Measurements from ENCODE around the gene MTERF2. TPM values are rescaled to one million over a fixed set of nuclear protein-coding genes. Genes with fewer than 3 reads are reported as not detected.

The MTERF2 gene
- polyA plus RNA-seq, 1 donor, result 21.6 TPM

DNA sequence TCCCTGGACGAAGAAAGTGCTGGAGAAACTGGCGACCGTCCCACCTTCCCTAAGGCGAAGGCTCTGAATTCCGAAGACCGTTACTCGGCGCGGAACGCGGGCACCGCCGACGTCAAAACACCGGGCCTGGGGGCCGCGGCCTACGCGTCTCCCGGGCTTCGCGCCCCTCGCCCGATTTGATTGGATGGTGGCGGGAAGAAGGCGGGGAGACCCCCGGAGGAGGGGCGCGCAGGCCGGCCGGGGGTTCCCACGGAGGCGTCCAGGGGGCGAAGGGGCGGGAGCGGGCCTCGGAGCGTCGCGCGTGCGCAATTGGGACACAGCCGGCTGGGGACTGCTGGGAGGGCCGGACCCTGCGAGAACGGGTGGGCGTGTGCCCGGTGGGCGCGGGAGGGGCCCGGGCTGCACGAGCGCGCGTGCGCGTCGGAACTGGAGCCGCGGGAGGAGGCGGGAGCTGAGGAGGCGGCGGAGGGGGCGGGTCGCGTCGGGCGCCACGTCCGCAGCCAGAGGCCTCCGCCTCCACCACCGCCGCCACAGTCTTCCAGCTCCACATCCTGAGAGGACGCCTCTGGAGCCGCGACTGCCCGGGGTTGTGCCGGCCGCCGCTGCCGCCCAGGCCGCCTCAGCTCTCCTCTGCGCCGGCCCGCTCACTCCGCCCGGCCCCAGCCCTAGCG, 31.4 kb downstream of the MTERF2 start, which contains the start of gene TMEM263:
Gene TMEM263, plus strand, starts transcription at position 531 of the 671 bp plus-strand sequence. CDS start 11,210 bp downstream, outside the sequence.
- Histone ChIP-seq H3K4me3 (ENCODE audit: low read length) (peak within 1 kb of the TSS; percentile 99), H3K9me3 (ENCODE audit: control insufficient read depth, low read depth, low read length) (peaks cover 3% of the 10 kb centered on the region), H3K4me1 (ENCODE audit: control insufficient read depth, insufficient read depth, low read length) (peaks cover 2% of the 10 kb centered on the region), H3K36me3 (ENCODE audit: control insufficient read depth, insufficient read depth, low read length) (peaks cover 2% of the 10 kb centered on the region), H3K27me3 (ENCODE audit: control insufficient read depth, insufficient read depth, low read length) (no peaks in the 10 kb centered on the region), H3K27ac (ENCODE audit: low read length) (peak within 1 kb of the TSS; percentile 90)
- DNase-seq, result peak; percentile 94 to 95
- WGBS (ENCODE audit: insufficient coverage, low lambda C conversion rate), result no CpG with 5 or more reads among the region's 88 CpGs

GRCh38 chr12:106954462-106955376, 32.2 kb downstream of the MTERF2 start:
- Histone ChIP-seq H3K9me3 (ENCODE audit: control insufficient read depth, low read depth, low read length) (peaks cover 3% of the 10 kb centered on the region), H3K4me3 (ENCODE audit: low read length) (peak overlapping the region; percentile 99), H3K27ac (ENCODE audit: low read length) (peak overlapping the region; percentile 63), H3K36me3 (ENCODE audit: control insufficient read depth, insufficient read depth, low read length) (no peaks in the 10 kb centered on the region), H3K4me1 (ENCODE audit: control insufficient read depth, insufficient read depth, low read length) (peaks cover 2% of the 10 kb centered on the region), H3K27me3 (ENCODE audit: control insufficient read depth, insufficient read depth, low read length) (no peaks in the 10 kb centered on the region)
- 54% methylated on average over 8 of the region's 36 CpGs for WGBS (ENCODE audit: insufficient coverage, low lambda C conversion rate)
- DNase-seq, result peak; percentile 4 to 47

GRCh38 chr12:106953352-106954250, 33.3 kb downstream of the MTERF2 start:
- no peak overlapping the region for H3K27ac ChIP-seq (ENCODE audit: low read length)

DNA sequence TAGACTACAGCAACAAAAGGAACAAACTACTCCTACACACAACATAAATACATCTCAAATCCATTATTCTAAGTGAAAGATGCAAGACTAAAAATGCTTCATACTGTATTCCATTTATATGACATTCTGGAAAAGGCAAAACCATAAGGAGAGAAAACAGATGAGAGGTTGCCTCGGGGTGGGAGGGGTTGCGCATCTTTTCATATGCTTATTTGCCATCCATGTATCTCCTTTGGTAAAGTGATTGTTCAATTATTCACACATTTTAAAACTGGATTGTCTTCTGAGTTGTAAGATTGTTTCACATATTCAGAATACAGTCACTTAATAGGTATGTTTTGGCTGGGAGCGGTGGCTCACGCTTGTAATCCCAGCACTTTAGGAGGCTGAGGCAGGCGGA, 36.4 kb downstream of the MTERF2 start:
- WGBS (ENCODE audit: insufficient coverage, low lambda C conversion rate), result no CpG with 5 or more reads among the region's 5 CpGs
- Histone ChIP-seq H3K27me3 (ENCODE audit: control insufficient read depth, insufficient read depth, low read length) (peaks cover 2% of the 10 kb centered on the region), H3K36me3 (ENCODE audit: control insufficient read depth, insufficient read depth, low read length) (no peaks in the 10 kb centered on the region), H3K4me1 (ENCODE audit: control insufficient read depth, insufficient read depth, low read length) (no peaks in the 10 kb centered on the region), H3K4me3 (ENCODE audit: low read length) (no peak overlapping the region), H3K27ac (ENCODE audit: low read length) (no peak overlapping the region), H3K9me3 (ENCODE audit: control insufficient read depth, low read depth, low read length) (peaks cover 3% of the 10 kb centered on the region)
- no peak for DNase-seq

More at GRCh38 chr12:106953352-106954250, 33.3 kb downstream of the MTERF2 start:
- Histone ChIP-seq H3K4me3 (ENCODE audit: low read length) (no peak overlapping the region), H3K36me3 (ENCODE audit: control insufficient read depth, insufficient read depth, low read length) (no peaks in the 10 kb centered on the region), H3K27me3 (ENCODE audit: control insufficient read depth, insufficient read depth, low read length) (peaks cover 2% of the 10 kb centered on the region), H3K9me3 (ENCODE audit: control insufficient read depth, low read depth, low read length) (peaks cover 3% of the 10 kb centered on the region), H3K4me1 (ENCODE audit: control insufficient read depth, insufficient read depth, low read length) (peaks cover 2% of the 10 kb centered on the region)
- 60% methylated on average over 1 of the region's 12 CpGs for WGBS (ENCODE audit: insufficient coverage, low lambda C conversion rate)
- no peak for DNase-seq

- Histone ChIP-seq H3K27me3 (ENCODE audit: control insufficient read depth, insufficient read depth, low read length) (peaks cover 2% of the 10 kb centered on the region), H3K36me3 (ENCODE audit: control insufficient read depth, insufficient read depth, low read length) (no peaks in the 10 kb centered on the region), H3K9me3 (ENCODE audit: control insufficient read depth, low read depth, low read length) (peaks cover 3% of the 10 kb centered on the region), H3K27ac (ENCODE audit: low read length) (no peak overlapping the region), H3K4me1 (ENCODE audit: control insufficient read depth, insufficient read depth, low read length) (no peaks in the 10 kb centered on the region), H3K4me3 (ENCODE audit: low read length) (no peak overlapping the region)
- DNase-seq, result no peak
Measured at GRCh38 chr12:106947461-106947860, 39.5 kb downstream of the MTERF2 start.

GRCh38 chr12:106945261-106945851, 41.6 kb downstream of the MTERF2 start:
- H3K27ac ChIP-seq (ENCODE audit: low read length), result no peak overlapping the region

DNA sequence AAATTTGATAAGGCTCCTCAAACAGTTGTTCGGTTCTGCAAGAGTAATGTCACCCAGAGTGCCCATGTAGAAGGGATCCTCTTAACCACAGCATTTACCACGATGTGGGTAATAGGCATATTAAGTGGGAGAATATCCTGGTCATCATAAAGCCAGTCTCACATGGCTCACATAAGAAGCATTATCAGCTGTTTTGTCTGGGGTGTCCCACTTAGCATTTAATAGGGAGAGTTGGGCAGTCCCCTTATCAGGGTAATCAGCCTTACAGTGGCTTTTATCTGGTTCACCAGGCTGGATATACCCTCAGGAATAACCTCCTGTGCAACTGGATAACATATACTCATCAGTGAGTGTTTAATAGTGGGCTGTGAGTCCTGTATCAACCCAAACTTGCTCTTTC, 44.2 kb downstream of the MTERF2 start:
- peaks cover 3% of the 10 kb centered on the region for H3K9me3 ChIP-seq (ENCODE audit: control insufficient read depth, low read depth, low read length)
- H3K36me3 ChIP-seq (ENCODE audit: control insufficient read depth, insufficient read depth, low read length), result no peaks in the 10 kb centered on the region
- H3K4me3 ChIP-seq (ENCODE audit: low read length), result no peak overlapping the region
- WGBS (ENCODE audit: insufficient coverage, low lambda C conversion rate), result 100% methylated on average over 1 of the region's 2 CpGs
- H3K4me1 ChIP-seq (ENCODE audit: control insufficient read depth, insufficient read depth, low read length), result no peaks in the 10 kb centered on the region
- no peaks in the 10 kb centered on the region for H3K27me3 ChIP-seq (ENCODE audit: control insufficient read depth, insufficient read depth, low read length)
- H3K27ac ChIP-seq (ENCODE audit: low read length), result no peak overlapping the region
- no peak for DNase-seq

More at GRCh38 chr12:106945261-106945851, 41.6 kb downstream of the MTERF2 start:
- H3K9me3 ChIP-seq (ENCODE audit: control insufficient read depth, low read depth, low read length), result peaks cover 3% of the 10 kb centered on the region
- WGBS (ENCODE audit: insufficient coverage, low lambda C conversion rate), result 0% methylated on average over 1 of the region's 1 CpG
- no peaks in the 10 kb centered on the region for H3K4me1 ChIP-seq (ENCODE audit: control insufficient read depth, insufficient read depth, low read length)
- no peak for DNase-seq
- peaks cover 2% of the 10 kb centered on the region for H3K27me3 ChIP-seq (ENCODE audit: control insufficient read depth, insufficient read depth, low read length)
- no peaks in the 10 kb centered on the region for H3K36me3 ChIP-seq (ENCODE audit: control insufficient read depth, insufficient read depth, low read length)
- no peak overlapping the region for H3K4me3 ChIP-seq (ENCODE audit: low read length)

GRCh38 chr12:106941481-106942156, 45.3 kb downstream of the MTERF2 start:
- peaks cover 3% of the 10 kb centered on the region for H3K9me3 ChIP-seq (ENCODE audit: control insufficient read depth, low read depth, low read length)
- H3K36me3 ChIP-seq (ENCODE audit: control insufficient read depth, insufficient read depth, low read length), result no peaks in the 10 kb centered on the region
- H3K27ac ChIP-seq (ENCODE audit: low read length), result no peak overlapping the region
- 42% methylated on average over 3 of the region's 6 CpGs for WGBS (ENCODE audit: insufficient coverage, low lambda C conversion rate)
- H3K27me3 ChIP-seq (ENCODE audit: control insufficient read depth, insufficient read depth, low read length), result no peaks in the 10 kb centered on the region
- peak; percentile 15 to 45 for DNase-seq
- H3K4me3 ChIP-seq (ENCODE audit: low read length), result no peak overlapping the region
- H3K4me1 ChIP-seq (ENCODE audit: control insufficient read depth, insufficient read depth, low read length), result no peaks in the 10 kb centered on the region

DNA sequence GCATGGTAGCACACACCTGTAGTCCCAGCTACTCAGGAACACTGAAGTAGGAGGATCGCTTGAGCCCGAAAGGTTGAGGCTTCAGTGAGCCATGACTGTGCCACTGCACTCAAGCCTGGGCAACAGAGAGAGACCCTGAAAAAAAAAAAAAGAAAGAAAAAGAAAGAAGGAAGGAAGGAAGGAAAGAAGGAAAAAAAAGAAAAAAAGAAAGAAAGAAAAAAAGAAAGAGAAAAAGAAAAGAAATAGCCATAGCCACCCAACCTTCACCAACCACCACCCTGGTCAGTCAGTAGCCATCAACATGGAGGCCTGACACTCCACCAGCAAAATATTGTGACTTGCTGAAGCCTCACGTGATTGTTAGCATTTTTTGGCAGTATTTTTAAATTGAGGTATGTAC, 52.7 kb downstream of the MTERF2 start:
- Histone ChIP-seq H3K4me1 (ENCODE audit: control insufficient read depth, insufficient read depth, low read length) (no peaks in the 10 kb centered on the region), H3K9me3 (ENCODE audit: control insufficient read depth, low read depth, low read length) (no peaks in the 10 kb centered on the region), H3K27ac (ENCODE audit: low read length) (no peak overlapping the region), H3K27me3 (ENCODE audit: control insufficient read depth, insufficient read depth, low read length) (peaks cover 5% of the 10 kb centered on the region), H3K4me3 (ENCODE audit: low read length) (no peak overlapping the region), H3K36me3 (ENCODE audit: control insufficient read depth, insufficient read depth, low read length) (no peaks in the 10 kb centered on the region)
- 83% methylated on average over 2 of the region's 3 CpGs for WGBS (ENCODE audit: insufficient coverage, low lambda C conversion rate)
- no peak for DNase-seq
